Activated naive CD8-positive, alpha-beta T cell (primary cell): ENCODE measurements around the gene HLA-DRB5.
"Not testable (repeated sequence)": the region's sequence is repeated elsewhere in the genome, so short reads cannot be mapped to it uniquely, and the experiment has no call there.

Experiments
- H3K27ac Mint-ChIP-seq: one replicate; pipeline ENCODE4 v1.8.0; 2021; ENCODE audit warnings: mixed read lengths
- H3K27me3 Mint-ChIP-seq: one replicate; pipeline ENCODE4 v1.8.0; 2021; ENCODE audit warnings: mixed read lengths
- H3K36me3 Mint-ChIP-seq: one replicate; pipeline ENCODE4 v1.8.0; 2021; ENCODE audit warnings: mixed read lengths
- H3K4me1 Mint-ChIP-seq: one replicate; pipeline ENCODE4 v1.8.0; 2021; ENCODE audit warnings: low read depth, mixed read lengths
- H3K4me3 Mint-ChIP-seq: one replicate; pipeline ENCODE4 v1.8.0; 2021; ENCODE audit warnings: mild to moderate bottlenecking, mixed read lengths
- H3K9me3 Mint-ChIP-seq: one replicate; pipeline ENCODE4 v1.8.0; 2021; ENCODE audit warnings: low read depth, mixed read lengths

The HLA-DRB5 gene

GRCh38 chr6:32529697-32530430, at the start of gene HLA-DRB5:
Gene HLA-DRB5, minus strand, starts transcription at chr6:32530287. Its CDS starts 63 bp downstream, at chr6:32530224.
- H3K27ac Mint-ChIP-seq = no peak within 1 kb of the TSS
- no peaks in the 10 kb centered on the region for H3K9me3 Mint-ChIP-seq
- no peaks in the 10 kb centered on the region for H3K36me3 Mint-ChIP-seq
- H3K27me3 Mint-ChIP-seq = peaks cover 1% of the 10 kb centered on the region
- H3K4me3 Mint-ChIP-seq = peak within 1 kb of the TSS; percentile 42
- peaks cover 3% of the 10 kb centered on the region for H3K4me1 Mint-ChIP-seq

- H3K4me3 Mint-ChIP-seq = peak overlapping the region; percentile 22
- no peaks in the 10 kb centered on the region for H3K36me3 Mint-ChIP-seq
- H3K27ac Mint-ChIP-seq = no peak overlapping the region
- H3K9me3 Mint-ChIP-seq = no peaks in the 10 kb centered on the region
- no peaks in the 10 kb centered on the region for H3K27me3 Mint-ChIP-seq
- peaks cover 23% of the 10 kb centered on the region for H3K4me1 Mint-ChIP-seq
Measured at GRCh38 chr6:32578962-32579361, 48.9 kb upstream of the HLA-DRB5 start.

- not testable (repeated sequence) for H3K9me3 Mint-ChIP-seq, H3K27me3 Mint-ChIP-seq, H3K36me3 Mint-ChIP-seq, H3K27ac Mint-ChIP-seq, H3K4me3 Mint-ChIP-seq
- H3K4me1 Mint-ChIP-seq = peaks cover 17% of the 10 kb centered on the region
Measured at GRCh38 chr6:32577493-32577892, 47.4 kb upstream of the HLA-DRB5 start.

- H3K4me3 Mint-ChIP-seq = no peak overlapping the region
- H3K36me3 Mint-ChIP-seq = no peaks in the 10 kb centered on the region
- H3K27ac Mint-ChIP-seq = no peak overlapping the region
- no peaks in the 10 kb centered on the region for H3K27me3 Mint-ChIP-seq
- peaks cover 17% of the 10 kb centered on the region for H3K4me1 Mint-ChIP-seq
- no peaks in the 10 kb centered on the region for H3K9me3 Mint-ChIP-seq
Measured at GRCh38 chr6:32576250-32576649, 46.2 kb upstream of the HLA-DRB5 start.

DNA sequence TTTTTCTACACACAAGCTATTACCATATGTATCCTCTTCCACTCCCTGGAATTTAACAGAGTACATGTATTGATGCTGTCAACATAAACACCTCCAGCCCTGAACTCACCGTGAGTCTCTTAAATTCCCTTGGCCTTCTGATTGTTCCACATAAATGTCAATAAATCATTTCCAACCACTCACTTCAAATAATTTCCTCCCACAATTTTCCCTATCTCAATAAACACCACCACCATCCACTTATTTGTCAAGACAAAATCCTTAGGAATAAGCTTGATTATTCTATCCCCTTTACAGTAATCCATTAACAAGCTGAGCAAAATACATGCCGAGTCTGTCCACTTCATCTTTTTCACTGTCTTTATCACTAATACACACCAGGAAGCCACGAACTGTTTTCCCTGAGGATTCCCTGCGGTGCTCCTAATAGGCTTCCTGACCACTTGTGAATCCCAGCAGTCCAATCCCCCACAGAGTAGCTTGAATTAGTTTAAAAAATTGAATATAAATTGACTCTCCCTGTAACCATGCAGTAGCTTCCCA, 40.3 kb upstream of the HLA-DRB5 start:
- Mint-ChIP-seq H3K36me3 (no peaks in the 10 kb centered on the region), H3K27ac (no peak overlapping the region), H3K4me1 (peaks cover 9% of the 10 kb centered on the region), H3K9me3 (no peaks in the 10 kb centered on the region), H3K4me3 (no peak overlapping the region), H3K27me3 (no peaks in the 10 kb centered on the region)

- Mint-ChIP-seq H3K27ac (no peak overlapping the region), H3K4me1 (peaks cover 9% of the 10 kb centered on the region), H3K36me3 (no peaks in the 10 kb centered on the region), H3K9me3 (no peaks in the 10 kb centered on the region), H3K27me3 (no peaks in the 10 kb centered on the region), H3K4me3 (peak overlapping the region; percentile 12)
Measured at GRCh38 chr6:32568561-32568960, 38.5 kb upstream of the HLA-DRB5 start.

GRCh38 chr6:32566957-32567356, 36.9 kb upstream of the HLA-DRB5 start:
- Mint-ChIP-seq H3K9me3 (no peaks in the 10 kb centered on the region), H3K4me1 (peaks cover 9% of the 10 kb centered on the region), H3K4me3 (no peak overlapping the region), H3K27ac (no peak overlapping the region), H3K36me3 (no peaks in the 10 kb centered on the region), H3K27me3 (peaks cover 3% of the 10 kb centered on the region)

DNA sequence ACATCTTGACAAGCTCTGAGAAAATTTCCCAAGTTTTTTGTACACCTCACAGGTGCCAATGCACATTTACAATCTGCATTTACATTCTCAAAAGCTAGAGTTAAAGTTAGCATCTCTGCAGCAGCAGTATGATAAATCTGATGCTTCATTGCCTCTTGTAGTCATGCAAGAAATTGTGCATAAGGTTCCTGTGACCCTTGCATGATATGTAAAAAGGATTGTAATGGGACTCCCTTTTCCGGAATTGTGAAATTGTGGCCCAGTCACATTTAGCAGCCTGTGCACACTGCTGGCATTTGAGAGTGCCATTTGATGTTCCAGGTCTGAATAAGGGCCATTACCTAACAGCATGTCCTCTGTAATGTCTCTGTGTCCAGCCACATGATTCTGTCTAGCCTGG, 35.4 kb upstream of the HLA-DRB5 start:
- H3K9me3 Mint-ChIP-seq = no peaks in the 10 kb centered on the region
- no peak overlapping the region for H3K27ac Mint-ChIP-seq
- peaks cover 9% of the 10 kb centered on the region for H3K4me1 Mint-ChIP-seq
- H3K4me3 Mint-ChIP-seq = no peak overlapping the region
- H3K27me3 Mint-ChIP-seq = peaks cover 3% of the 10 kb centered on the region
- H3K36me3 Mint-ChIP-seq = no peaks in the 10 kb centered on the region

DNA sequence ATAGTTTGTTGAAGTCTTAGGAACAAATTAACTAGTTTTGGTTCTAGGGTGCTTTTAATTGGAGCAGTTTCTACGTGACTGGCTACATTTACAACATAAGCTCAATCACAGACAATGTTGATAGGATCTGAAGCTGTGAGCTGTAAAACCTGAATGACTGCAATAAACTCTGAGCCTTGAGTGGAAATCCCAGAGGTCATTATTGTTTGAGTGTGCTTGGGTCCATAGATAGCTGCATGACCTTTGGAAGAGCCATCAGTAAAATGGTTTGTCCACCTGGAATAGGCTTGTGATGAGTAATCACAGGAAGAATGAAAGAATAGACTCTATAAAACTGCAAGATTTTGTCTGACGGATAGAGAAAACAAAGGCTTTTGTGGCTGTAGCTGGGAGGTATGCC, 32.9 kb upstream of the HLA-DRB5 start:
- Mint-ChIP-seq H3K9me3 (no peaks in the 10 kb centered on the region), H3K27ac (no peak overlapping the region), H3K4me3 (no peak overlapping the region), H3K4me1 (no peaks in the 10 kb centered on the region), H3K27me3 (peaks cover 3% of the 10 kb centered on the region), H3K36me3 (no peaks in the 10 kb centered on the region)

DNA sequence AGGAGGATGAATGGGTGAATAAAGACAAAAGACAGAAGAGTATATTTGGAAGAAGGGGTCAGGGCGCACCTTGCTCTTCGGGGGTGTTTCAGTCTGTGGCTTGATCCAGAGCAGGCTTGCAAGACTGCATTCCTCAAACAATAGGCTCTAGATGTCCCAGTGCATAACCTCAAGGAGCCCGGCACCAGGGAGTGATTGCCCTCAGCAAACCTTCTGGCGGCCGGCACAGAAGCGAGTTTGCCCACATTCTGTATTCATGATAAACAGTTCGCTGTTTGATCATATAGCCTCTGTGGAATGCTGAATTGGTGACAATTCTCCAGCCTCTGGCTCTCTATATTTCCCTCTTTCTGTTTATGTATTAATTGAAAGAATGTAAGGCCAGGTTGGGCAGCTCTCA, 29.7 kb upstream of the HLA-DRB5 start:
- Mint-ChIP-seq H3K27me3 (peaks cover 3% of the 10 kb centered on the region), H3K9me3 (no peaks in the 10 kb centered on the region), H3K27ac (no peak overlapping the region), H3K36me3 (no peaks in the 10 kb centered on the region), H3K4me3 (no peak overlapping the region), H3K4me1 (no peaks in the 10 kb centered on the region)

DNA sequence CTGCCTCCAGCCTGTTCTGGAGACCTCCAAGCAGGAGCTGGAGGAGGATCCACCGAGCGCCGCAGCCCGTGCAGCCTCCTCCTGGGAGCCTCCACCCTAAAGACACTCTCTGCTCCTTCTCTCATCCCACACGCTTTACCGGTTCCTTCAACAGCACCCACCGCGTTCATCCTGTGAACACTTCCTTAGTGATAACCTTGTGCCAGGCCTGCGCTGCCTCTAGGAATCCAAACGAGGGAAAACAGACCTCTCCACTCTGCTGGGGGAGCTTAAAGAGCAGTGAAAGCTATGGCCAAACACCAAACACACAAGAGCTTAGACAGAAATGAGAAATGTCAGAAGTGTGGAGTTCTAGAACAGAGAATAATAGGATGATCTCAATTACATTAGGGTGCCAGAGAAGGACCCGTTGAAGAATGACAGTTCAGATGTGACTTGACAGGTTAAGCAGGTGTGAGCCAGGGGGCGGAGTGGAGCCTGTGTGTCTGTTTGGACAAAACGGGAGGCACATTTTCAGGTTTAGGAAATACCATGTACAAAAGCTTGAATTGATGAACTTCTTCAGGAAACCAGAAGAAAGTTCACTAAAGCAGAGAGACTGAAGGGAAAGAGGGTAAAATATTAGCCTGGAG, 28.5 kb upstream of the HLA-DRB5 start:
- no peaks in the 10 kb centered on the region for H3K36me3 Mint-ChIP-seq
- H3K9me3 Mint-ChIP-seq = no peaks in the 10 kb centered on the region
- H3K4me1 Mint-ChIP-seq = no peaks in the 10 kb centered on the region
- peaks cover 3% of the 10 kb centered on the region for H3K27me3 Mint-ChIP-seq
- H3K4me3 Mint-ChIP-seq = no peak overlapping the region
- no peak overlapping the region for H3K27ac Mint-ChIP-seq

DNA sequence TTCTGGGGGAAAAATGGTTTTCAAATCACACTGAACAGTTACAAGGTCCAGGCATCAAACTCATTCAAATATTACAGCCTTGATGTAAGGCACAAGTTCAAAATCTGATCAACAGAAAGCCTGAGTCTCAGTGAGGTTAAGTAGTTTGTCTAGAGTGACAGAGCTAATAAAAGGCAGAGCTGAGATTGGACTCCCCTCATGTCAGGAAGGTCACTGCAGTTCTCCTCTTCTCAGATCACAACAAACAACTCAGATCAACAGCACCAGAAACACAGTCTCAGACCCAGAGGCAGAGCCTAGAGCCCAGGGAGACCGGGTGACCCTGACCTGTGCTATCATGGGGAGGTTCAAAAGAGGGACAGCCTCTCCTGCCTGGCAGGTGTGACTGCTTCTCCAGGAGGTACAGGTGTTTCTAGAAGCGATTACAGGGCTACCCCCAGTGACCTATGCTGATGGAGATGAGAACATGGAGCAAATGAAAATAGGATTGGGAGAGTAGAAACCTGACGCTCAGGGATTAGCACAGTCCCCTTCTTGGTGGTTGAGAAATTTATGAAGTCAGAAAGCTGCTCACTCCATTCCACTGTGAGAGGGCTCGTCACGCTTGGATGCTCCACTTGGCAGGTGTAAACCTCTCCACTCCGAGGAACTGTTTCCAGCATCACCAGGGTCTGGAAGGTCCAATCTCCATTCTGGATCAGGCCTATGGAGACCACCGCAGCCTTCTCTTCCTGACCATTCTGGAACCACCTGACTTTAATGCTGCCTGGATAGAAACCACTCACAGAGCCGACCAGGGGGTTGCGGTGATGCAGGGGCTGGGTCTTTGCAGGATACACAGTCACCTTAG, 24.3 kb upstream of the HLA-DRB5 start:
- Mint-ChIP-seq H3K27me3 (no peaks in the 10 kb centered on the region), H3K27ac (no peak overlapping the region), H3K36me3 (no peaks in the 10 kb centered on the region), H3K4me1 (no peaks in the 10 kb centered on the region), H3K4me3 (no peak overlapping the region), H3K9me3 (no peaks in the 10 kb centered on the region)

GRCh38 chr6:32553037-32553742, 23.1 kb upstream of the HLA-DRB5 start:
- no peaks in the 10 kb centered on the region for H3K36me3 Mint-ChIP-seq
- H3K4me3 Mint-ChIP-seq = no peak overlapping the region
- no peaks in the 10 kb centered on the region for H3K9me3 Mint-ChIP-seq
- H3K27ac Mint-ChIP-seq = no peak overlapping the region
- no peaks in the 10 kb centered on the region for H3K4me1 Mint-ChIP-seq
- no peaks in the 10 kb centered on the region for H3K27me3 Mint-ChIP-seq

DNA sequence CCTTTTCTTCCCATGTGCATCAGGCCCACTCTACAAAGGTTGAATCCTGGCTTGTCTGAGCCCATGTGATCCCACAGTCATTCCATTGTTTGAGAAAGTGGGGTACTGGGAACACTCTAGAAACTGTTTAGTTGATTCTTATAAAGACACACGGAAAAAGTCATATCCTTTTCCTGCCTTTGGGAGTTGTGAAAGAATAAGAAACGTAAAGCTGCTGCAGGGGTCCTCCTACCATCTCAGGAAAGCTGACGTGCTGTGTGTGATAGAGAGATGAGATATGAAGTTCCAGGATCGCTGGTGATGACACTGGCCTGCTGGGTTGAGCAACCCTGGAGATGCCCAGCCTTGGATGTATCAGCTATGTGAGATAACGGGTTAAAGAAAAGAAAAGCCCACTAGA, 21.3 kb upstream of the HLA-DRB5 start:
- Mint-ChIP-seq H3K36me3 (no peaks in the 10 kb centered on the region), H3K9me3 (no peaks in the 10 kb centered on the region), H3K4me1 (peaks cover 3% of the 10 kb centered on the region), H3K4me3 (no peak overlapping the region), H3K27ac (no peak overlapping the region), H3K27me3 (no peaks in the 10 kb centered on the region)
